Measurements from ENCODE around the gene EXOC4. TPM values are rescaled to one million over a fixed set of nuclear protein-coding genes. Genes with fewer than 3 reads are reported as not detected.

The EXOC4 gene
- total RNA-seq, 2 donors from 2014 or later = 106 to 115 TPM

- no peak overlapping the region for H3K4me3 Mint-ChIP-seq
- peaks cover 7% of the 10 kb centered on the region for H3K9me3 Mint-ChIP-seq
- no peaks in the 10 kb centered on the region for H3K27me3 ChIP-seq (ENCODE audit: control insufficient read depth, insufficient read depth, low read length, poor library complexity, severe bottlenecking)
- H3K27ac Mint-ChIP-seq = no peak overlapping the region
- 89 to 93% methylated on average over 3 to 4 of the region's 4 CpGs for WGBS, 2 experiments (ENCODE audit: insufficient coverage in 1 of 2, insufficient read length in 1 of 2)
- peaks cover 8% of the 10 kb centered on the region for H3K36me3 Mint-ChIP-seq (ENCODE audit: low read depth)
- H3K36me3 ChIP-seq (ENCODE audit: control insufficient read depth, insufficient read depth, low read length) = no peaks in the 10 kb centered on the region
- H3K4me3 ChIP-seq (ENCODE audit: low read length) = no peak overlapping the region
- no peaks in the 10 kb centered on the region for H3K4me1 Mint-ChIP-seq
- no peak overlapping the region for H3K9ac ChIP-seq (ENCODE audit: extremely low read depth, low read length, poor library complexity, severe bottlenecking)
- no peaks in the 10 kb centered on the region for H3K4me1 ChIP-seq (ENCODE audit: control insufficient read depth, insufficient read depth, low read length)
- no peaks in the 10 kb centered on the region for H3K9me3 ChIP-seq (ENCODE audit: control insufficient read depth, low read length)
- no peak for TF ChIP-seq CTCF (conservative IDR thresholded peaks at IDR 0.05)
- no peak overlapping the region for H3K27ac ChIP-seq (ENCODE audit: low read depth, low read length)
- DNase-seq = no peak
- no peaks in the 10 kb centered on the region for H3K27me3 Mint-ChIP-seq (ENCODE audit: insufficient read depth)
These were observed 794.8 kb downstream of the EXOC4 start for GRCh38 chr7:134047675-134048074.

GRCh38 chr7:134048166-134048565, 795.3 kb downstream of the EXOC4 start:
- H3K9ac ChIP-seq (ENCODE audit: extremely low read depth, low read length, poor library complexity, severe bottlenecking) = no peak overlapping the region
- no peaks in the 10 kb centered on the region for H3K27me3 Mint-ChIP-seq (ENCODE audit: insufficient read depth)
- peaks cover 7% of the 10 kb centered on the region for H3K9me3 Mint-ChIP-seq
- no peak for DNase-seq
- no peaks in the 10 kb centered on the region for H3K36me3 ChIP-seq (ENCODE audit: control insufficient read depth, insufficient read depth, low read length)
- H3K4me3 ChIP-seq (ENCODE audit: low read length) = no peak overlapping the region
- no peaks in the 10 kb centered on the region for H3K27me3 ChIP-seq (ENCODE audit: control insufficient read depth, insufficient read depth, low read length, poor library complexity, severe bottlenecking)
- H3K4me1 ChIP-seq (ENCODE audit: control insufficient read depth, insufficient read depth, low read length) = no peaks in the 10 kb centered on the region
- H3K27ac ChIP-seq (ENCODE audit: low read depth, low read length) = no peak overlapping the region
- H3K4me3 Mint-ChIP-seq = no peak overlapping the region
- peaks cover 8% of the 10 kb centered on the region for H3K36me3 Mint-ChIP-seq (ENCODE audit: low read depth)
- no peak for TF ChIP-seq CTCF (conservative IDR thresholded peaks at IDR 0.05)
- H3K4me1 Mint-ChIP-seq = no peaks in the 10 kb centered on the region
- H3K9me3 ChIP-seq (ENCODE audit: control insufficient read depth, low read length) = no peaks in the 10 kb centered on the region
- no peak overlapping the region for H3K27ac Mint-ChIP-seq
- 93 to 100% methylated on average over 1 of the region's 1 CpG for WGBS, 2 experiments (ENCODE audit: insufficient coverage in 1 of 2, insufficient read length in 1 of 2)

DNA sequence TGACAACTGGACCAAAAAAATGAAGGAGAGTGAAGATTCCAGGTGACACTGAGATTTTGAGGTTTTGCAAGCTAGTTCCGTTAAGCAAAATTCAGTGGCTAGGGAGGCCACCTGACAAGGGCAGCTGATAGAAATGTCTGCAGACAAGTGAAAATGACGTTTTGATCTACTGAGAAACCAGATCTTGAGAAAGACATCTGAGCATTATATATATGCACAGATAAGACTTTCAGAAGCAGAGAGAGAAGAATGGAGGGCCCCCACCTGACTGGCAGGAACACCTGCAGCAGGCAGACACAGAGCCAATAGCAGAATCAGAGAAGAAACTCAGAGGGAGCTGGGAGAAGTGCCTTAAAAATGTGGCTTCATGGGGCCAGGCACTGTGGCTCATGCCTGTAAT, 798.1 kb downstream of the EXOC4 start:
- Histone ChIP-seq H3K4me3 (ENCODE audit: low read length) (no peak overlapping the region), H3K36me3 (ENCODE audit: control insufficient read depth, insufficient read depth, low read length) (no peaks in the 10 kb centered on the region), H3K27ac (ENCODE audit: low read depth, low read length) (no peak overlapping the region), H3K27me3 (ENCODE audit: control insufficient read depth, insufficient read depth, low read length, poor library complexity, severe bottlenecking) (no peaks in the 10 kb centered on the region), H3K4me1 (ENCODE audit: control insufficient read depth, insufficient read depth, low read length) (no peaks in the 10 kb centered on the region), H3K9ac (ENCODE audit: extremely low read depth, low read length, poor library complexity, severe bottlenecking) (no peak overlapping the region), H3K9me3 (ENCODE audit: control insufficient read depth, low read length) (no peaks in the 10 kb centered on the region)
- no peak for DNase-seq
- Mint-ChIP-seq H3K4me1 (no peaks in the 10 kb centered on the region), H3K27ac (no peak overlapping the region), H3K9me3 (peaks cover 7% of the 10 kb centered on the region), H3K36me3 (ENCODE audit: low read depth) (peaks cover 8% of the 10 kb centered on the region), H3K27me3 (ENCODE audit: insufficient read depth) (no peaks in the 10 kb centered on the region), H3K4me3 (no peak overlapping the region)
- WGBS, 2 experiments (ENCODE audit: insufficient coverage in 1 of 2, insufficient read length in 1 of 2) = 80 to 100% methylated on average over 1 to 2 of the region's 2 CpGs
- TF ChIP-seq CTCF (conservative IDR thresholded peaks at IDR 0.05) = no peak
